HG03025 (cell line): ENCODE measurements around the gene C1orf105.

Source experiments
- ATAC-seq: cut with Tn5 transposase; IDR thresholded peaks from one replicate; pipeline ENCODE4 v1.9.1; 2021; ENCODE audit warnings: mild to moderate bottlenecking, moderate library complexity; ENCODE audit not compliant: unreplicated experiment, low FRiP score

Gene C1orf105

DNA sequence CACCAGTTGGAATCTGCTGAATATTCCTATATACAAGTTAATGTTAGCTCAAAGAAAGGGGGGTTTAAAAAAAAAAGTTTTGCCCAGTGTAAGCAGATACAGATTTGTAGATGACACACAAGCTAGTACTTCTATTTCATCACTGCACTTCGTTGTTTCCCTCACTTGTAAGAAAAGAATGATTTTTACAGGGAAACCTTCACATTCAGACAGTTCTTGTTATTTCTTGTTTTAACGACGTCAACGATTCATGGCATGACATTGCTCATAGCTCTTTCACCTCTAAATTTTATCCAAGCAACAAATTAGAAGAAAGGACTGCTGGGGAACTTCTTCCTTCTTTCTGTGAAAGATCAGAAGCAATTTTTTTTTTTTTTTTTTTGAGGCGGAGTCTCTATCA is 25.7 kb upstream of the C1orf105 start:
- ATAC-seq = no peak

- ATAC-seq = no peak
Measured at GRCh38 chr1:172395576-172395975, 24.9 kb upstream of the C1orf105 start.

DNA sequence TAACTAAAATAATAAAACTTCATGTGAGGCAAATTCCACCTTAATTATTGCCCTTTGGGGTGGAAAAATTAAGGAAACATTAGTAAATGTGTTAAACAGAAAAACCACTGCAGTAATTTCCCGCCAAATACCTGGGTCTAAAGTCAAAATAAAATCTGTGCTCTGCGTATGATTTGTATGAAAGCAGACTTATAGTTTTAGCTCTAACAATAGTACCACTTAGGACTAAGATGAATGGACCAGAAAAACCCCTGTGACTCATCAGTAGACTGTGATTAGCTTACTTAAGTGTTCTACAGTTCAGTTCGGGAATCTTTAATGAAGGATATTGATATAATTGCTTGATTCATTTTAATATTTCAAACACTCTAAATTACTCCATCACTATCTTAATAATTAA is 23.3 kb upstream of the C1orf105 start:
- ATAC-seq = no peak

- no peak for ATAC-seq
Measured at GRCh38 chr1:172397633-172398032, 22.9 kb upstream of the C1orf105 start.

DNA sequence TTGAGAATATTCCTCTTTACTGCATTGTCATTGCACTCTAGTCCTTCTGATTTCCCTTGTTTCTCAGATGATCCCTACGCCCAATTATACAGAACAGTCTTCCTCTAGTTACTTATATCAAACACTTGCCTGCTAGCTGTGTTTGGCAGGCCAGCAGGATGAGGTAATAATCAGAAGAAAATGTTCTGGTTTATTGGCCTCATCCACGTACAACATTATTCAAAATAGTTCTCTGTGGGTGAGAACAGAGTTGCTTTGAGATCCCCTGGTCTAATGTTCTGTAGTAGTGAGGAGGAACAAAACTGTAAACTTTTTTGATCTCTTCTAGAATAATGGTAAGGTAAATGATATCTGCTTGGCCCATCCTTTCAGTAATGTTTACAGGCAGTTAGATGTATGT is 22.3 kb upstream of the C1orf105 start:
- no peak for ATAC-seq

DNA sequence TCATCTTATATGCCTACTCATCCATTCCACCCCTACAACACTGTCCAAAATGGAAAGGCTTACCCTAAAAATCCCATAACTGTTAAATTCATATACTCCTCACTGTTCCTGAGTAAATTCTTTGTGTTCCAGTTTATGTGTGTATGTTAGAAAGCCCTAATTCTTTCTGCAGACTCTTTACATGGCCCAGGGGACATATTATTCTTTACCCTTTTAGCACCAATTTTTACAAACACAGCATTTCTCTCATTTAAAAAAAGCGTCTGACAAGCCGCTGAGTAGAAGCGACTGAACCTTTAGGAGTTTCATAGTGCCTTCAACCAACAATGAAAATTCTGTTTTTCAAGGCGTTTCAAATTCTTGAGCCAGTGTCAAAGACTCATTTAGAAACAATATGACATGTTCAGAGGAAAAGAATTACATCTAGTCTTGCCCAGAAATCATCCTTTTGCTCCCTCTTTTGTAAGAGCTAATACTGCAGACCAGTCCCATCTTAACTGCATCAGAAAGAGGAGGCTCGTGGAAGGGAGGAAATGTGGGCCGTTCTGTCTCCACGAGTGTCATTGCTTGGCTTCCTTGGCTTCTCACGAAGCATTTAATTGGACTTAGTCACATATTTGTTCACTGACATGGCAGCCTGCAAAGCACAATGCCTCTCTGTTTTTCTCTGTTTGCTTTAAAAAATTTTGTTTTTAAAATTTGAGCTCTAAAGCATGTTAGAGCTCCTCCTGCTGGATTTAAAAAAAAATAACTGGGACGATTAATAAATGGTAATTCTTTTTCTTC is 21.3 kb upstream of the C1orf105 start:
- ATAC-seq = no peak

- no peak for ATAC-seq
Measured at GRCh38 chr1:172399756-172400721, 20.4 kb upstream of the C1orf105 start.

DNA sequence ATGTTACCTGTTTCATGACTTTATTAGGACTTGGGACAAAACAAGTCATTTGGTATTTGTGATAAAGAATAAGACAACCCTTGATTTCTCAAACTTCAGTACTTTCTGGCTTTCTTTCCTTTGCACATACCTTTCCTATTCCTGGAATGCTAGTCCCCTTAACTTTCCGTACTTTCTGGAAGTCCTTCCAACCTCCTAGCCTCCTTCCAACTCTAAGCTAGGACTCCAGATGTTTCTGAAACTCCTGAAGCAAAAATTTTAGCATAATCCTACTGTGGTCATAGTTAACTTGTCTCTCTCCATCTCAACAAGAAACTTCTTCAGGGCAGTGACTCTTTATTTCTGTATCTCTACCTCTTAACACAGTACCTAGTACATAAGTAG is 19.8 kb upstream of the C1orf105 start:
- ATAC-seq = no peak

GRCh38 chr1:172401477-172401876 is 19.0 kb upstream of the C1orf105 start:
- no peak for ATAC-seq

GRCh38 chr1:172401892-172402291 is 18.6 kb upstream of the C1orf105 start:
- no peak for ATAC-seq

GRCh38 chr1:172402878-172403569 is 17.5 kb upstream of the C1orf105 start:
- ATAC-seq = no peak

GRCh38 chr1:172404121-172404520 is 16.4 kb upstream of the C1orf105 start:
- no peak for ATAC-seq

- ATAC-seq = no peak
Measured at GRCh38 chr1:172405912-172406311, 14.6 kb upstream of the C1orf105 start.

DNA sequence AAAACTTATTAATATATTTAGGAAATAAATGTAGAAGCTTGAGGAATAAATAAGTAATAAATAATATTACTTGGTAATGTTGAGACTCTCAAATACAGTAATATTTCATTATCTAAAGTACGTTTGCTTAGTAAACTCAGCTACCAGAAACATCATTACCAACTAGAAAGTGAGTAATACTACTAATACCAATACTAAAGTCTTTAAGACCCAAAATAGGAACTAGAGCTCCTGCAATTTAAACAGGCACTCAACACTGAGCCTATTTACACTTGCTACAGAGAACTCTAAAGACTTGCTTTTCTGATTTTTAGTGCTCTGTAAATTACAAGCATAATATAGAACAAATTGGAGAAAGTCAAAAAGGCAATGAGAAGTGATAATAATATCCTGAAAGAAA is 13.5 kb upstream of the C1orf105 start:
- no peak for ATAC-seq

- no peak for ATAC-seq
Measured at GRCh38 chr1:172408958-172409357, 11.5 kb upstream of the C1orf105 start.

DNA sequence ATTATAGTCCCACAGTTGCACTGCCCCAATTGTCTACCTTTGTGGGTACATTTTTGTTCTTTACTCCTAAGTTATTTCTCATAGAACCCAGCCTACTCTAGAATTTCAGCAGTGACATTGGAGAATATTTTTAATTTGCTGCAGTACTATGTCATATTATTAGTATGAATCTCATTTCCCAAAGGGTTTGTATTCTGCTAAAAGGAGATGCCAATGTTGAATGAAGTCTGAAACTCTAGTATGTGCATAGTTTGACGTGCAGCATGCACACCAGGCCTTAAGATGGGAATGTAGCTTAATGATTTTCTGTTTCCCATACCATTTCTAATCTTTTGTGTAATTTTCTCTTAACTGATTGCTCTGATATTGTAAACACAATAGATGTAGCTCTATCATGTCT is 10.5 kb upstream of the C1orf105 start:
- ATAC-seq = no peak

GRCh38 chr1:172411791-172412338 is 8.6 kb upstream of the C1orf105 start:
- no peak for ATAC-seq

DNA sequence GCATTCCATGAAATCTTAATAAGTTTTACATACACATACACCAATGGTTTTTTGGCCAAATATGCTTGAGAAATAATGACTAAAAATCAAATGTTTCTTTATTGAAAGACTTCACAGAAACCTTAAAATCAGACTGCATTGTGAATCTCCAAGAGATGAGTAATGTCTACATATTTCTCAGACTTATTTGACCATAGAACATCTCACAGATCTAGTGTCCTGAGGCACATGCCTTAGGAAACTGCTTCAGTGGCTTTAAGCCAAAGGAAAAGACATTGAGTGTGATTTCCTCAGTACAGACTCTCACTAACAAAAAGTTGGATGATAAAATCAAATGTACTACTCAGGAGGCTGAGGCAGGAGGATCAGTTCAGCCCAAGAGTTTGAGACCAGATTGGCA is 6.2 kb upstream of the C1orf105 start:
- no peak for ATAC-seq

- ATAC-seq = no peak
Measured at GRCh38 chr1:172416496-172417035, 3.9 kb upstream of the C1orf105 start.

DNA sequence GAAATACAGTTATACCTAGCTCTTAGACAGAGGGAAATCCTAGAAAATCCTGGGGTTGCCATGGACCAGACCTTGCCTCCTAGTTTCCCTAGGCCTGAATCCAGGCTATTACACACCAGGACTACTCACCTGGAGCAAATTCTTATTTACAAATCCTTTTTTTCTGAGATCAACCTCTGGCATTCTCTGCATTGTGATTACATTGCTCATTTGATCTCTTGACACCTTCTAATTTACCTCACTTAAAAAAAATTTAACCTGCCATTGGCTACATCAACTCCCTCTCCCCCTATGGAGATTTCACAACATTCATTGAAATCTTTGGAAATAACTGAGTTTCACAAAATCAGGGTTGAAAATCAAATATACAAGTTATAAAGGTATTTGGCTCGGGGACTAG is 2.9 kb upstream of the C1orf105 start:
- no peak for ATAC-seq
